HL-60/S4 treated with phorbol 12-myristate 13-acetate at 8.2 ng/mL for 4 days and 3 days (cell line): ENCODE results near the gene MLST8.

Experiments used
- in situ Hi-C: fragments of 300-500 bp; cut with MboI; formaldehyde crosslinking; loops from 2 replicates; pipeline ENCODE4 v1.15.0; 2022; ENCODE audit warnings: low sequenced_read_pairs

MLST8 gene

GRCh38 chr16:2208308-2208707 is 3.1 kb downstream of the MLST8 start:
- in situ Hi-C loops: no loop called here

- in situ Hi-C loops: no loop called here
These were observed 3.5 kb downstream of the MLST8 start for GRCh38 chr16:2208772-2209171.

GRCh38 chr16:2209258-2210008 is 4.2 kb downstream of the MLST8 start:
- in situ Hi-C loops: no loop called here

- in situ Hi-C loops: no loop called here
These were observed 4.7 kb downstream of the MLST8 start for GRCh38 chr16:2210009-2210332.

GRCh38 chr16:2210386-2211365 is 5.4 kb downstream of the MLST8 start, which contains the start of gene BRICD5:
Gene BRICD5 (minus strand): TSS chr16:2210863. CDS start chr16:2210833, 30 bp downstream.
- in situ Hi-C loops: no loop called here

DNA sequence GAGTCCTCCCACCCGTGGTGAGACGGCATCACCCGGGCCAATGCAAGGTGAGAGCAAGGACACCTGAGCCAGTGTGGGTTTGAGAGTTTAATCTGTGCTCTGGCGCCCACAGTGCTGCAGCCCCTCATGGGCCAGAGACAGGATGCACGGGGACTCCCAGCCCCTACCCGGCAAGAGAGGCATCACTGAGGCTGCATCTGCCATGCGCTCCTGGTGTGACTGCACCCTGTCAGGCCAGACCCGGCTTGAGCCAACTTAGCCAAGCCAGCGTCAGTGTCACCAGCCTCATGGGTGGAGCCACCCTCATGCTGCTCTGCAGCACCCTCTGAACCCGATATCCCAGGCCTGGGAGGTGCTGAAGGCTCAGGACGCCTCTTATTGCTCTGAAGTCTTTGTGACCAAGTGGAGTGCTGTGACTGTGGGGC is 6.7 kb downstream of the MLST8 start:
- in situ Hi-C loops: no loop called here

- in situ Hi-C loops: no loop called here
These were observed 7.4 kb downstream of the MLST8 start for GRCh38 chr16:2212362-2213324.

DNA sequence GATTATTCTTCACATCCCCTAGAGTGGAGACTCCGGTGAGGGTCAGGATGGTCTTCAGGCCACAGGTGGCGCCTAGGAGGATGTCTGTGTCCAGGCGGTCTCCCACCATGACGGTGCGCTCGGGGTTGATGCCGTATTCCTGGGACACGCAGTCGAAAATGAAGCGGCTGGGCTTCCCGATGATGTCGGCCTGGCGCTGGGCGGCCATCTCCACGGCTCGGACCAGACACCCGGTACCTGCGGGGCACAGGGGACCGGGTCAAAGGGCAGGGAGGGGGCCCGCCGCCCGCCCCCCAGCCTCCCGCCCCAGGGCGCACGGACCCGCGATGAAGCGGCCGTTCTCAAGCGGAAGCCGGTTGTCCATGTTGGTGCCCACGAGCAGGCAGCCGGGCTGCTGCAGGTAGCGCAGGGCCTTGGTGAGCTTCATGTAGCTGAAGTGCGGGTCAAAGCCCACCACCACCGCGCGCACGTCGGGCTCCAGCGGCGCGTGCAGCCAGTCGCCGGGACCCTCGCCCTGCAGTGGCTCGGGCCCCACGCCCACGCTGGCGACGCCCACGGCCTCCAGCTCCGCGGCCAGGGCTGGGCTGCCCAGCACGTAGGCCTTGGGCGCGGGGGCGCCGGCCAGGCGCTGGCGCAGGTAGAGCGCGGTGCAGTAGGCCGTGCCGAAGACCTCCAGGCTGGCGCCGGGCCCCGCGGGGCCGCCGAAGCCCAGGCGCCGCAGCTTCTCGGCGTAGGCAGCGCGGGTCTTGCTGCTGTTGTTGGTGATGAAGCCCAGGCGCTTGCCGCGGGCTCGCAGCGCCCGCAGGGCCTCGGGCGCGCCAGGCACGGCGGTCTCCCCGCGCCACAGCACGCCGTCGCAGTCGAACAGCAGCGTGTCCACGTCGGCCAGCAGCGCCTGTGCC is 8.8 kb downstream of the MLST8 start:
- in situ Hi-C loops: no loop called here

DNA sequence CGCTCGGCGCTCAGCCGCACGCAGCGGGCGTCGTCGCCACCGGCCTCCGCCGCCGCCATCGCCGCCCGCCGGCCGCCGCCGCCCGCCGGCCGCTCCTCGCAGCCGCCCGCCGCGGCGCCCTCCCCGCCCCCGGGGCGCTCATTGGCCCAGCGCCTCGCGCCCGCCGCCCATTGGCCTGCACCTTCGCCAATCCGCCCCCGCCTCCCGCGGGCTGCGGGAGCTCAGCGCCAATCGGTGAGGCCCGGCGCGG is 9.4 kb downstream of the MLST8 start, which contains the start of gene PGP:
PGP (minus strand) TSS at position 122 of the 250 bp plus-strand sequence; CDS start at position 59, 63 bp downstream.
- in situ Hi-C loops: no loop called here

DNA sequence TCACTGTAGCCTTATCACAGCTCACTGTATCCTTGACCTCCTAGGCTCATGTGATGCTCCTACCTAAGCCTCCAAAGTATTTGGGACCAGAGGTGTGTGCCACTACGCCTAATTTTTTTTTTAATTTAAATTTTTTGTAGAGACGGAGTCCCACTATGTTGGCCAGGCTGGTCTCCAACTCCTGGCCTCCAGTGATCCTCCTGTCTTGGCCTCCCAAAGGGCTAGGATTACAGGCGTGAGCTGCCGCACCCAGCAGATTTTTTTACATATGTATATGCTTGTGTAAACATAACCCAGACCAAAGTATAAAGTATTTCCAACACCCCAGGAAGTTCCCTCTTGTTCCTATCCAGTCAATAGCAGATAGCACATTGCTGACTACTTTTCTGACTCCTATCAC is 11.1 kb downstream of the MLST8 start:
- in situ Hi-C loops: no loop called here

GRCh38 chr16:2223221-2223941 is 18.1 kb downstream of the MLST8 start, which contains the start of gene E4F1:
Gene E4F1 (plus strand): TSS chr16:2223591. CDS start chr16:2223614, 23 bp downstream.
- in situ Hi-C loops: no loop called here

DNA sequence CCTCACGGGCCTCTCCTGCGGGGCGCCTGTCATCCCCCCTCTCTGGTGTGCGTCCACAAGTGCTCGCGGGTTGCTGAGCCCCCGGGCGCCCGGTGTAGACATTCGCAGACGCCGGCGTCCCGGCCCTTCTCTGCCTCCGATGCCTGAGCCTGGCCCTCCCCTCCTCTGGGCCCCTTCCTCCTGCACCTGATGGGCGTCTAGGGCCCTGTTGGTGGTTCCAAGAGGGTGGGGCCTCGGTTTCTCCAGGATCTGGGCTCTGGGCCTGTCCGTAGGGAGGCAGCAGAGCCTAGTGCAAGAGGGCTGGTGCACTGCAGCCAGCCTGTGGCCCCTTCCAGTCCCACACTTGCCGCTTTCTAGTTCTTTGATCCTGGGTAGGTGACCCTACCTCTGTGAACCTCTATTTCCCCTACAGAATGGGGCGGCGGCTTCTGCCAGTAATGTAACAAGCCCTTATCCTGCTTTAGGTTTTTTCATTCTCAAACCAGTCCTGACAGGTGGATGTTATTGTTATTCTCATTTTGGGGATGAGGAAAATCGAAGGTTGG is 18.8 kb downstream of the MLST8 start:
- in situ Hi-C loops: no loop called here

DNA sequence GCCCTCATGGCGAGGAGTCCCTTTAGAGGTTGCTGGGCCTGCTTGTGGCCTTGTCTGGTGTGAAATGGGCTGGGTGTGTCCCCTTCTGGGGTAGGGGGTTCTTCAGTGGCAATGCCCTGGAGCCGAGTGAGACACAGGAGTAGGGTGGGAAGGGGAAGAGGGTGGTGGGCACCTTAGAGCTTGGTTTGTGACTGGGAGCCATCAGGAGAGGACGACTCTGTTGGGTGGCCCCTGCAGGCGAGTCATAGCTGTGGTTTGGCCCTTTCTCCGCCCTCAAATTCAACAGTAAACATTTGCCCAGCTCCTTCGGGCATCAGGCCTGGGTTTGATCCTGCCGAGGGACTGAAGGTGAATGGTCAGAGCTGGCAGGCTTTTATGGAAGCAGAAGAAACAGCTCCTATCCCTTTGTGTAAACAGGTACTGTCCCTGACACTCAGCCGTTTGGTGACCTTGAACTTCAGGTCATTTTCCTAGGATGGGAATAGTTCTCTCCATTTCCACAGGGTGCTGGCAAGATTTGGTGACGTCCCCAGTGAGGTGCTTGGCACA is 21.1 kb downstream of the MLST8 start:
- in situ Hi-C loops: loop anchor here (25.0 kb wide), 1 partner anchor 89 kb away; the partner anchor contains the start of genes PKD1 and RAB26

- in situ Hi-C loops: loop anchor here (25.0 kb wide), 1 partner anchor 90 kb away; the partner anchor contains the start of genes PKD1 and RAB26
These were observed 21.7 kb downstream of the MLST8 start for GRCh38 chr16:2226918-2227317.

GRCh38 chr16:2228161-2228824 is 23.0 kb downstream of the MLST8 start:
- in situ Hi-C loops: loop anchor here (25.0 kb wide), 1 partner anchor 91 kb away; the partner anchor contains the start of genes PKD1 and RAB26

- in situ Hi-C loops: loop anchor here (25.0 kb wide), 1 partner anchor 92 kb away; the partner anchor contains the start of genes PKD1 and RAB26
These were observed 23.8 kb downstream of the MLST8 start for GRCh38 chr16:2229091-2229490.

GRCh38 chr16:2229632-2230250 is 24.5 kb downstream of the MLST8 start:
- in situ Hi-C loops: loop anchor here (25.0 kb wide), 1 partner anchor 92 kb away; the partner anchor contains the start of genes PKD1 and RAB26
